Measurements from ENCODE around the gene GPR18.

DNA sequence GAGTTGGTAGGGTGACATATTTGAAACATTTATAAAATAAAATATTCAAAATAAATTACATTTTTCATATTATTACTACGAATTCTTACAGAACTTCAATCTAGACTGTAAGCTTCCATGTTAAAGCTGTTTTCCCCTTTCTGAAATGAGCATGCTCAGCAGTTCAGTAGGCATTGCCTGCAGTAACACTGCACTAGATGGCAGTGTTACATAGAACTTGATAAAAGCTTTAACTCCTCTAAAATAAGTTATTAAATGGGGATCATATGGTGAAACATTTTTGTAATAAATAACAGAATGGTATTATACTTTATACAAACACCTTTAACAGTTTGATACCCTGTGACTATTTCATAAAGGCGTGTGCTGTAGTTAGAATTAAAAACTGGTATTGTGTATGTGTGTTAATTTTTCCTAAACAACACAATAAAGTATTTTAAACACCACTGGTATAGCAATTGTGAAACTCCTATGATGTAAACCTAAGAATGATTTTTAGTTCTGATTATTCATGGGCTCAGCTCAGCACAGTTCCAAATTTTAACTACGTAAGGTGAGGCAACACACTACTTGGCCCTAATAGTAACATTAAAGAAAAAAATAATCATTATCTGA lies 11.6 kb upstream of the GPR18 start:
- TF ChIP-seq, protein P1, sequence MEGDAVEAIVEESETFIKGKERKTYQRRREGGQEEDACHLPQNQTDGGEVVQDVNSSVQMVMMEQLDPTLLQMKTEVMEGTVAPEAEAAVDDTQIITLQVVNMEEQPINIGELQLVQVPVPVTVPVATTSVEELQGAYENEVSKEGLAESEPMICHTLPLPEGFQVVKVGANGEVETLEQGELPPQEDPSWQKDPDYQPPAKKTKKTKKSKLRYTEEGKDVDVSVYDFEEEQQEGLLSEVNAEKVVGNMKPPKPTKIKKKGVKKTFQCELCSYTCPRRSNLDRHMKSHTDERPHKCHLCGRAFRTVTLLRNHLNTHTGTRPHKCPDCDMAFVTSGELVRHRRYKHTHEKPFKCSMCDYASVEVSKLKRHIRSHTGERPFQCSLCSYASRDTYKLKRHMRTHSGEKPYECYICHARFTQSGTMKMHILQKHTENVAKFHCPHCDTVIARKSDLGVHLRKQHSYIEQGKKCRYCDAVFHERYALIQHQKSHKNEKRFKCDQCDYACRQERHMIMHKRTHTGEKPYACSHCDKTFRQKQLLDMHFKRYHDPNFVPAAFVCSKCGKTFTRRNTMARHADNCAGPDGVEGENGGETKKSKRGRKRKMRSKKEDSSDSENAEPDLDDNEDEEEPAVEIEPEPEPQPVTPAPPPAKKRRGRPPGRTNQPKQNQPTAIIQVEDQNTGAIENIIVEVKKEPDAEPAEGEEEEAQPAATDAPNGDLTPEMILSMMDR (optimal IDR thresholded peaks at IDR 0.05 in 1 of 3, IDR thresholded peaks at IDR 0.05 in 1 of 3, conservative IDR thresholded peaks at IDR 0.05 in 1 of 3; ENCODE audit: extremely low read depth in 1 of 3, insufficient read depth in 2 of 3, low read length in 3 of 3): peak in 2 of 3 experiments; percentile 32 to 46
- TF ChIP-seq EZH2 (IDR thresholded peaks at IDR 0.05; ENCODE audit: low read length): no peak

Measured in keratinocyte (primary cell).